ENCODE measurements around the gene SPEN.

SPEN gene

DNA sequence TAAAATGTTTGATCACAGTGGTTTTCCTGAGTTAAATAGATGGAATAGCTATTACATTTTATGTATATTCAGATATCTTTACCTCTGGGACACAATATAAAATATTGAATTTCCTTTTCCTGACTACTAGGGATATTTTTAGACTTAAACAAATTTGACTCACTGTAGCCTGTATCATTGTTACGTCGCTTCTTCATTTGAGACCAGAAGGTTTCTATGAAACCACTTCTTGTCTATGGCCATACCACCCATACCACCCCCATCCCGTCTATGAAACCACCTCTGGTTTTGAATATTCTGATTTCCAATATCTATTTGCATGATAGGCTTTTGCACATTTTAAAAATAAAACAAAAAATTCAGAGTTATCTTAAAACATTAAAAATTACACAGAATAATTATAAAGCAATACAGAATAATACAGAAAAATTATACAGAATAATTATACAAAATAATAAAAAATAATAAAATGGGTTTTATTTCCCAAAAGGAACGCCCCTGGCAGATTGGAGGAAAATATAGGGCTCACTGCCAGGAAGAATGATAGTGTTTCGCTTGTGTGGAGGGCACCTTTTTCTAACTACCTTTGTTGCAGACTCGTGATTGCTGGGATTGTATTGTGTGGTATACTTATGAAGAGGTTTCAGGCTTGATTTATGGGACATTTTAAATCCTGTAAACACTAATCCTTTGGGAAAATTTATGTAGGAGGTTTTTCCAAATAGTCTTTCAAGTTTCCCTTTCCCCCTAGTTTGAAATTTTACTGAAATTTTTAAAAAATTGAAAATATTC is 4.7 kb downstream of the SPEN start:
- DNase-seq (ENCODE audit: low read depth) = no peak

DNA sequence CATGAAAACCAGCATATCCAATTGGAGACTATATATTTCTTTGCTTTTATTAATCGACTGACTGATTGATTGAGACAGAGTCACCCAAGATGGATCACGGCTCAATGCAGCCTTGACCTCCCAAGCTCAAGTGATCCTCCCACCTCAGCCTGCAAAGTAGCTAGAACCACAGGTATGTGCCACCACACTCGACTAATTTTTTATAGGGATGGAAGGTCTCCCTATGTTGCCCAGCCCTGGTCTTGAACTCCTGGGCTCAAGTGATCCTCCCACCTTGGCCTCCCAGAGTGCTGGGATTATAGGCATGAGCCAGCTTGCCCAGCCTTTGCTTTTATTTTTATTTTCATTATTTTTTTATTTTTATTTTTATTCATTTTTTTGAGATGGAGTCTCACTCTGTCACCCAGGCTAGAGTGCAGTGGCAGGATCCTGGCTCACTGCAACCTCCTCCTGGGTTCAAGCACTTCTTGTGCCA is 5.4 kb downstream of the SPEN start:
- DNase-seq (ENCODE audit: low read depth) = no peak

DNA sequence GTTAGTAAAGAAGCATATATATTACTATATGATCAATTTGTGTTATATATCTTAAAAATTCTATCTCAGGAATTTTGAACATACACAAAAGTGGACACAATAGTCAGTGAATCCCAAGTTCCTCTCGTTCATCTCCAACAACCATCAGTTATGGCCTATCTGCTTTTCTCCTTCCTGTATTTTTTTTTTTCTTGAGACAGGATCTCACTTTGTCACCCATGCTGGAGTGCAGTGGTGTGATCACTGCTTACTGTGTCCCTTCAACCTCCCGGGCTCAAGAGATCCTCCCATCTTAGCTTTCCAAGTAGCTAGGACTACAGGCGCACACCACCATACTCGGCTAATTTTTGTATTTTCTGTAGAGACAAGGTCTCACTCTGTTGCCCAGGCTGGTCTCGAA is 9.4 kb downstream of the SPEN start:
- no peak for DNase-seq (ENCODE audit: low read depth)

DNA sequence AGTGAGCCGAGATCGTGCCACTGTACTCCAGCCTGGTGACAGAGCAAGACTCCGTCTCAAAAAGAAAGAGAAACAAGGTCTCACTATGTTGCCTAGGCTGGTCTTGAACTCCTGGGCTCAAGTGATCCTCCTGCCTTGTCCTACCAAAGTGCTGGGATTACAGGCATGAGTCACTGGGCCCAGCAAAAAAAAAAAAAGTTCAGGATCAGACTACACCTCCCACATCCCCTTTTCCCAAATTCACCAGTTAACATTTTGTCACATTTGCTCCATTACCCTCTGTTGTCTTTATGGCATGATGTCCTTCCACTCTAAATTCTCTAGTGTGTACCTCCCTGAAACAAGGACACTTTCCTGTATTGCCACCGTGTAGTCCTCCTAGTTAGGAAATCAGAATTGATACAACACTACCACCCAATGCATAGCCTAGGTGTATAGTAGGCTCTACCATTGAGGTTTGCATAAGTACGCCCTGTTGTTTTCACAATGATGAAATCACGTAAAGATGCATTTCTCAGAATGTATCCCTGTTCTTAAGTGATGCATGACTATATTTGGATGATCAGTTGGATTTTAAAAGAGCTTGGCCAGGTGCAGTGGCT is 10.7 kb downstream of the SPEN start:
- no peak for DNase-seq (ENCODE audit: low read depth)

DNA sequence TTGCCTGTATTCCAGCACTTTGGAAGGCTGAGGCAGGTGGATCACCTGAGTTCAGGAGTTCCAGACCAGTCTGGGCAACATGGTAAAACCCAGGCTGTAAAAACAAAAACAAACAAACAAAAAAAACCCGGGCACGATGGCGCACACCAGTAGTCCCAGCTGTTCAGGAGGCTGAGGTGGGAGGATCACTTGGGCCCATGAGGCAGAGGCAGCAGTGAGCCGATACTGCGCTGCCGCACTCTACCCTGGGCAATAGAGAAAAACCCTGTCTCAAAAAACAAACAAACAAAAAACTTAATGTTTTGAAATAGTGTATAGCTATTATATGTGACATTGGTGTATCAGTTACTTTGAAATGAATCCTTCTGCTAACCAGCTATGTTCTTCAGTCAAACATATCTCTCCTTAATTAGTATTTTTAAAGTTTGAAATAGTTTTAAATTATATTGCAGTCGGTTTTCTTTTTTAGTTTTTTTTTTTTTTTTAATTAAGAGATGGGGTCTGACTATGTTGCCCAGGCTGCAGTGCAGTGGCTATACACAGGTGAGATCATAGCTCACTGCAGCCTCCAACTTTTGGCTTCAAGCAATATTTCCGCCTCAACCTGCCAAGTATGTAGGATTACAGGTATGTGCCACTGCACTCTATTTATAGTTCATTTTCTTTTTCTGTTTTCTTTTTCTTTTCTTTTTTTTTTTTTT is 11.3 kb downstream of the SPEN start:
- DNase-seq (ENCODE audit: low read depth) = no peak

DNA sequence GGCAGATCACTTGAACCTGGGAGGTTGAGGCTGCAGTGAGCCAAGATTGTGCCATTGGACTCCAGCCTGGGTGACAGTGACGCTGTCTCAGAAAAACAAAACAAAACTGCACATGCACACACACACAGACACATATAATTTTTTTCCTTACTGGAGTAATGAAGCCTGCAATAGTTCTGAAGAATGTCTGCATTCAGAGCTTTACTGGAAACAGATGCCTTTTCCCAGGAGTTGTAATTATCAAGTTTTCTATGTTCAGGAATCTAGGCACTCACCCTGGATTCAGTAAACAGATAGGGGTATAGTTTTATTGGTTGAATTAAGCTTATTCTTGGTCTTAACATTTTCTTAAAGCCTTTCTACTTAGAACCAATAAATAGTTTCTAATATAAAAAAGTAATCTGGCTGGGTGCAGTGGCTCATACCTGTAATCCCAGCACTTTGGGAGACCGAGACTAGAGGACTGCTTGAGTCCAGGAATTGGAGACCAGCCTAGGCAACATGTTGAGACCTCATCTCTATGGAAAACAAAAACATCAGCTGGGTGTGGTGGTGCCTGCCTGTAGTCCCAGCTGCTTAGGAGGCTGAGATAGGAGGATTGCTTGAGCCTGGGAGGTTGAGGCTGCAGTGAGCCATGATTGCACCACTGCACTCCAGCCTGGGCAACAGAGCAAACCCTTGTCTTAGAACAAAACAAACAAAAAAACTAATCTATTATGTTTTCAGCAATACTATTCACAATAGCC is 15.8 kb downstream of the SPEN start:
- DNase-seq (ENCODE audit: low read depth) = no peak

DNA sequence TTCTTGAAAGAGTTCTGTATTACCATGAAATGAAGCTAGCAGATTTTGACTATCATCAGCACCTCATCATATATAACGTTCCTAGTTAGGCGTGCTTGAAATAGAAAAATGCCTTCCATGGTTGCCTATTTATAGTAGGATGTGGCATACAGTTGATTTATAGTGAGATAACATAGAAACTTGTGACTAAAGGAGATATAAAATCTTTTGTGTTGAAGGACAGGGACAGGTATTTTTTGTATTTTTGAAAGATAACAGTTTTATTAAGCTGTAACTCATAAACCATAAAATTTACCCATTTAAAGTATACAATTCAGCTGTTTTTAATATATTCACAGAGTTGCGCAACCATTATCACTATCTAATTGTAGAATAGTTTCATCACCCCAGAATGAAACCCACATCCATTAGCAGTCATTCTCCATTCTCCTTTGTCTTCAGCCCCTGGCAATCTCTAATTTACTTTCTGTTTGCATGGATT is 19.3 kb downstream of the SPEN start:
- peak; percentile 63 for DNase-seq (ENCODE audit: low read depth)

DNA sequence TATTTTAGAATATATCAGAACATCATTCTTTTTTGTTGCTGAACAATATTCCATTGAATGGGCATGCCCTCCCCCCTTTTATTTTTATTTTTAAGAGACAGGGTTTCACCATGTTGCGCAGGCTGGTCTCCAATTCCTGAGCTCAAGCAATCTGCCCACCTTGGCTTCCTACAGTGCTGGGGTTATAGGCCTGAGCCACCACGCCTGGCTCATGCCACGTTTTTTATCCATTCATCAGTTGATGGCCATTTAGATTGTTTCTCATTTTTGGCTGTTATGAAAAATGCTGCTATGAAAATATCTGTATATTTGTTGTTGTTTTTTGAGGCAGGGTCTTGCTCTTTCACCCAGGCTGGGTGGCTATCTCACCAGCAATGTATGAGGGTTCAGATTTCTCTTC is 19.8 kb downstream of the SPEN start:
- DNase-seq (ENCODE audit: low read depth) = no peak

DNA sequence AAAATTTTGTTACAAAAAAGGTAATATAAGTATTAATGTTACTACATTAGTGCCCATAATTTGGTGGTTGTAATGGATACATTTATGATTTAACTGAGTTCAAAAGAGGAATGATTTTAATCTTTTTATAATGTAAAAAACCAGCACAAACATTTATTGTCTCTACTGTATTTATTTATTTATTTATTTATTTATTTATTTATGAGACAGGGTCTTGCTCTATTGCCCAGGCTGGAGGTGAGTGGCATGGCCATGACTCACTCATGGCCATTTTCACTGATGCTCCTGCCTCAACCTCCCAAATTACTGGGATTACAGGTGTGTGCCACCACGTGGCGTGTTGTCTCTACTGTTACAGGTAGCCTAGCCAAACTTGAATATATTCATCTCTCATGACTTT is 21.9 kb downstream of the SPEN start:
- no peak for DNase-seq (ENCODE audit: low read depth)

DNA sequence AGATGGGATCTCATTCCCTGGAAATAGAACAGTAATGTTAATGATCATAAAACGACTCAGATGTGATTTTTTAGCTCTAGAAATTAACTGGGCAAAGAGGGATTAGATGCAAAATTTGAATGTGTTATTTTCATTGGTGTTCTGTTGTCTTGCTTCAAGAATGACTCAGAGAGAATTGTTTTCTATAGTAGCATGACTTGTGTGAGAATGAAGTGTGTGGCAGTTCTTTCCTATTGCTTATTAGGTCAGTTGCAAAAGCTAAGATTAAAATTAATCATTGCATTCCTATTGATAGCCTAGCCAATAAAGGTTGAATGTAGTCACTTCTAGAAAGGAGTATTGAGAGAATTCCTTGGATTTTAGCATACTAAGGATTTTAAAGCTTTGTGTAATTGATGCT is 22.9 kb downstream of the SPEN start:
- DNase-seq (ENCODE audit: low read depth) = peak; percentile 28

DNA sequence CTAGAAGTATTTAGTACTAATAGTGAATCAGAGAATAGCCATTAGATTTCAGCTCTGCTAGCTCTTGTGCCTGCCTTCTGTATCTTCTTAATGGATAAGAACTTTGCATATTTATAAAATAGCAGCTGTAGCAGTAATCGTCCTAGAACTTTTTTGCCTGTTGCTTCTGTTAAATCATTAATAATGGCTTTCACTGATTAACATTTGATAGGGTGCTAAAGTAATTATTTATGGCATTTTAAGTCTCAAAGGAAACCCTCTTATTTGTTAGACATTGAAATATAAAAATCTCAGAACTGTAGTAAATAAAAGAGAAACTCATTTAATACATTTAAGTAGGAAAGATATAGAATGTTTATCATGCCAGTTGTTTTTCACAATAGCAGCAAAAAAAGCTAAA is 27.0 kb downstream of the SPEN start:
- no peak for DNase-seq (ENCODE audit: low read depth)

DNA sequence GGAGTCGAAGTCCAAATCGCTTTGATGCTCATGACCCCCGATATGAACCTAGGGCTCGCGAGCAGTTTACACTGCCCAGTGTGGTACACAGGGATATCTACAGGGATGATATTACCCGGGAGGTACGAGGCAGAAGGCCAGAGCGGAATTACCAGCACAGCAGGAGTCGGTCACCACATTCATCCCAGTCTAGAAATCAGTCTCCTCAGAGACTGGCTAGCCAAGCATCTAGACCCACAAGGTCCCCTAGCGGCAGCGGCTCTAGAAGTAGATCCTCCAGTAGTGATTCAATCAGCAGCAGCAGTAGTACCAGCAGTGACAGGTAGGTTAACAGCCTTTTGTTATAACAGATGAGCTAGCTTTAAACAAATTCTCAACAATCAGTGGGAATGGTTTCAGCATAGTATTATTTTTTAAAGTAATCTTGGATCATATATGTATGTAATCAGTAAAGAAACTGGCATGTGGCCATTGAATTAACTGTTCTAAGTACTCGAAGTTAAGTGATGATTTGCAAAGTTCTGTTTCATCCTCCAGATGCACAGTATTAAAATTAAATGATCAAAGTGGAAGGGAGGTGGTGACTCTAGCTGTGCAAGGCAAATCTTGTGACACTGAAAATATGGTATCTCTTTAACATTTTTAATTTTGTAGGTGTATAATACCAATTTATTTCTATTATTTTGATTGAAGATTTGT is 29.0 kb downstream of the SPEN start:
- no peak for DNase-seq (ENCODE audit: low read depth)

DNA sequence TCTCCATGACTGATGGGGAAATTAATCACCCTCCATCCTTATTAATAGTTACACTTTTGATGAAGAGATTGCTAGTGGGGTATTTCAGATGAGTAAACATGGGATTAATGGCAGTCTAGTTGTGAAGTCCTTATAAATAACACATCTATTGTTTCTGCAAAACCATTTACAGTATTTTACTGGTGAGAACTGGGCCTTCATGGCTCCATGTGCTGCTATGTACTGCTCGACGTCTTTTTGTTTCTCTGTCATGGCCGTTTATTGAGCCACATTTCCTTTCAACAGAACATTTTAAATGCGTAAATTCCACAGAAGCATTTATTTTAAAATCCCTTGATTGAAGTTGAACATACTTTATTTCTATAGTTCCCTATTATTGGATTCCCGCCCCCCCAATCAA is 34.5 kb downstream of the SPEN start:
- no peak for DNase-seq (ENCODE audit: low read depth)

DNA sequence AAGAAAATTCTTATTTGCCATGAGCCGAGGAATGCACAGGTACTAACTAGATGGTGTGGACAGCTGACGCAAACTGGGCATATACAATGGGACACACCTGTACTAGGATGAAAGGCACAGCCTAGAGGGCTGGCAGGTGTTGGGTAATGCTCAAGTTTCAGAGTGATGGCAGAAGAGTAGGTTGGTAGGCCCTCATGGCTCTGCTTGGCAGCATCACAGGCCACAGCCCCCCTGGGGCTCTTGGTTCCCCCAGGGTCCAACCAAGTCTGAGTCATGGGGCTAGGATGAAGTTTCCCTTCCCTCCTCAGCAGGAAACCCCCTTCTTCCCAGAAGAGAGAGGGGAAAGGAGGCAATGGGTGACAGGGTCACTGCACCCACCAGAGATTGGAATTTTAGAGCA is 35.2 kb downstream of the SPEN start:
- no peak for DNase-seq (ENCODE audit: low read depth)

DNA sequence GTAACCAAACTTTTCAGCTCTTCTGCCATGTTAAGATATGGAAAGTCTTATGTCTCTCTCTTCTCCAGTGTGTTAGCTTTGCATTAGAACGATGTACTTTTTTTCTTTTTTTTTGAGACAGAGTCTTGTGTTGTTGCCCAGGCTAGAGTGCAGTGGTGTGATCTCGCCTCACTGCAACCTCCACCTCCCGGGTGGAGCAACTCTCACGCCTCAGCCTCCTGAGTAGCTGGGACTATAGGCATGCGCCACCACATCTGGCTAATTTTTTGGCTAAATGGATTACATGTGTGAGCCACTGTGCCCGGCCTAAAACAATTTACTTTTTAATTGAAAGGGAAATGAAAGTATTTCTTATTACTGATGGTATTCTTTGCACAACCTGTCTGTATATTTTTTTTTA is 35.8 kb downstream of the SPEN start:
- no peak for DNase-seq (ENCODE audit: low read depth)

DNA sequence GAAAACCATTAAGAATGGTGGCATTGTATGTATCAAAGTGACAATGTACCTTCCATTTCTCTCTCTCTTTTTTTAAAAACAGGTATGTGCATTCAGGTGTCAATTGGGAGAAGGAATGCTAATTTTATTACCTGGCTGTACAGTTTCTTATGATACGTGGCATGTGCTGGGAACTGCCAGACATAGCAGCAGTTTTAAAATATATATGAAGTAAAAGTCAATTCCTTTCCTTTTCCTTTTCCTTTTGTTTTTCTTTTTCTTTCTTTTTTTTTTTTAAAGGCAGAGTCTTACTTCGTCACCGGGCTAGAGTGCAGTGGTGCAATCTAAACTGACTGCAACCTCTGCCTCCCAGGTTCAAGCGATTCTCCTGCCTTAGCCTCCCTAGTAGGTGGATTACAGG is 37.0 kb downstream of the SPEN start:
- DNase-seq (ENCODE audit: low read depth) = no peak

DNA sequence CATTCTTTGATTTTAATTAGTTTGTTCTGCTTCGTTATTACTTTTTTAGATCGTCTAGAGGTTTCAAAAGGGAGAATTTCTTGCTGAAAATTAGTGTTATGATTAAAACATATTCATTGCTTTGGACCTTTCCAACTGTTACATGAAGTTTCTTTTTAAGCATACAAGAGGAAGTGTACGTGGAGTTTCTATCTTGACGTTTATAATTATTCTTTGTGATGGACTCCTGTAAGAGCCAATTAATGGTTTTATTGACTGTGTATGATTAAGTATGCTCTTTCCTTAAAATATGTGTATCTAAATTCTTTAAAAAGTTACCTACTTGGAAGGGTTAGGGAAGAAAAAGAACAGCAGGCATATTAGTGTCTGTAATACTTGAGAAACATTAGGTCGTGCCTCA is 37.8 kb downstream of the SPEN start:
- no peak for DNase-seq (ENCODE audit: low read depth)

DNA sequence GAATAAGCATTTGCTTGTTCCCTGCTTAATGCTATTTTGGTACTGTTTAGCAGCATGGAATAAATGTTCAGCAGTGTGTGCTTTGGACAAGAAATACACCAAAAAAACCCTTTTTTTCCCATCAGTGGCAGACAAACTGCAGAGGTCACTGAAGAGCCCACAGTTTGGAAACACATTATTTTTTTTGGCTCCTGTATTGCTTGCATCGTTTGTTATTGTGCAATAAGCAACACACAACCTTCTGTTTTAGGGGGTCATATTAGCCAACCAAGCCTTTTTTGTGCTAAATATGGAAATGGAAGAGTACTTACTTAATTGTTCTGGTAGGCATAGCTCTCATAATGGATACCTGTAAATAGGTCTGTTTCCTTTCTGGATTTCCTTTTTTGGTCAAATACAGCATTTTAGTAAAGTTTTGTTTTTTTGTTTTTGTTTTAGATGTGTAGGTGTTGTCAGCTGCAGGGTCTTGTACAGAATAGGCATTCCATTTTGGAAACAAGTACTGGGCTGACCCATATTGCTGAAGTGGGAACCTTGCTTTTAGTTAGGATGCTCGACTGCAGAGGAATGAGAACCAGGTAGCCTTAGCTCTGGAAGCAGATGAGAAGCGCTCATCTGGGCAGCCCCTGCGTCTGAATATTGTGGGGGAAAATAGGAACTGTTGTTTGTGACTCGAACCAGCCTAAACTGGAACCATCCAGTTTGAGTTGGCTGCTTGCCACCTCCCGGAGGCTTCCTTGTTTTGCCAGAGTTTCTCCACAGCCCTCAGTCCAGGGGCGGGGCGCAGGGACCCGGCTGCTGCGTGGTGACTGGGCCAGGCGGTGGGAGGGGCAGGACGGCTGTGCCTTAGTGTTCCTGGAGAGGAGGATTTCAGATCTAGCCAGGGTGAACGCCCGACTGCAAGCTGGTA is 38.4 kb downstream of the SPEN start:
- peak; percentile 88 for DNase-seq (ENCODE audit: low read depth)

DNA sequence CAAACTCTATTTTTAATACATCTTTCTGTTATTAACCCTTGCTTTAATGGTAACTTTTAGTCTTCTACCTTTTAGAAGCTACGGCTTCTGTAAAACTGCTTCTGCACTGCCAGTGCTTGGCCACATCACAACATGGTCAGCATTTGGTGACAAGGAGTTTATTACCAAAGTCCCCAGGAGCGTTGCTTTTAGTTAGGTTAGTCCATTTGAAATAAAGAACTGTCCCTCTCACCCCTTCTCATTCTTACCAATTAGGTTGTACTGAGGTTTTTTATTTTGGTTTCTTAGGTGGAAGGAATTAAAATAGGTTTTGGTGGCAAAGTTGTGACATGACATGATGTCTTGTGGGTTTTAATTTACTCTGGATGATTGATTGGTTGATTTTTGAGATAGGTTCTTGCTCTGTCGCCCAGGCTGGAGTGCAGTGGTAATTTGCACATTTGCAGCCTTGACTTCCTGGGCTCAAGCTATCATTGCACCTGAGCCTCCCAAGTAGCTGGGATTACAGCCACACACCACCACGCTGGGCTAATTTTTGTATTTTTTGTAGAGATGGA is 39.2 kb downstream of the SPEN start:
- DNase-seq (ENCODE audit: low read depth) = no peak

DNA sequence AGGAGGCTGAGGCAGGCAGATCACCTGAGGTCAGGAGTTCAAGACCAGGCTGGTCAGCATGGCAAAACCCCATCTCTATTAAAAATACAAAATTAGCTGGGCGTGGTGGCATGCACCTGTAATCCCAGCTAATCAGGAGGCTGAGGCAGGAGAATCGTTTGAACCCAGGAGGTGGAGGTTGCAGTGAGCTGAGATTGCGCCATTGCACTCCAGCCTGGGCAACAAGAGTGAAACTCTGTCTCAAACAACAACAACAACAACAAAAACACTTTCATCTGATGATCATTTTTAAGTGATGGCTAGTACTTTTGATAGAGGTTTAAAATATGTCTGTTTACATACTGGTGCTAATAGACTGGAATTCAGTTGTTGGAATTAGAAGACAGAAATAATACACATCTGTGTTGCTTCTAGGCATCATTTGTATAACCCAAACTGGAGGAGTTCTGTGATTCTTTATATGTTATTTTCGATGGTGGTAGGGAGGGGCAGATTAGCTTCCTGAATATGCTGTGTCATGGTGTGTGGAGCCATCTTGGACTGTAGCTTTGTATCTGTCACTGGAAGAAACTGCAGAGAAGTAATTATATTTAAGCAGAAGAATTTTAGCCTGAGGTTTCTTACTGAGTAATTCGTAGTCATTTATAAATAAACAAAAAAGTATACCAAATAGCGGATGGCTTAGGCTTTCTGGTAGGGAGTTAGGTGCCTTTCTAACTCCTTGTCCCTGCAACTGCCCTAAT is 45.5 kb downstream of the SPEN start:
- peak; percentile 62 for DNase-seq (ENCODE audit: low read depth)

All from amniotic epithelial cell (primary cell).